K562 (cell line): Measurements from ENCODE around the gene CSF2.

Experiments
- CHD4 ChIP-seq: fragments of 200-600 bp; sonication (generic); IDR thresholded peaks from 3 replicates; pipeline ENCODE4 v1.6.1; 2012; ENCODE audit warnings: low read depth, mild to moderate bottlenecking, mixed read lengths, low read length, inconsistent platforms; ENCODE audit not compliant: insufficient read depth, insufficient replicate concordance, poor library complexity, severe bottlenecking
- CTCF ChIP-seq, 3 experiments: IDR thresholded peaks in 2 of 3; conservative IDR thresholded peaks in 1 of 3; 2 replicates each; pipeline ENCODE4 v1.5.1; 2011 to 2012; ENCODE audit warnings: low read length in 3 of 3, mild to moderate bottlenecking in 3 of 3, control low read depth in 2 of 3, improper control_type of control experiment in 1 of 3, inconsistent platforms in 1 of 3, low read depth in 1 of 3, mixed read lengths in 1 of 3, moderate library complexity in 1 of 3; ENCODE audit not compliant: insufficient read depth in 2 of 3
- POLR2A ChIP-seq: fragments of 450-650 bp; conservative IDR thresholded peaks from 2 replicates; pipeline ENCODE4 v1.6.1; 2016
- TEAD4 ChIP-seq, 2 experiments: sonication (generic) in 1 of 2; formaldehyde crosslinking in 1 of 2; IDR thresholded peaks; 2 replicates each; pipeline versions ENCODE4 v1.6.1 to v1.8.0; 2012 to 2022; ENCODE audit warnings: borderline replicate concordance in 1 of 2, inconsistent platforms in 1 of 2, low read length in 1 of 2, mild to moderate bottlenecking in 1 of 2, missing genetic modification reagents in 1 of 2
- ZFX ChIP-seq: sonication (generic); formaldehyde crosslinking; IDR thresholded peaks from 2 replicates; pipeline ENCODE4 v1.8.0; 2022; ENCODE audit warnings: mild to moderate bottlenecking, missing genetic modification reagents, moderate library complexity

- no peak for TF ChIP-seq CTCF (IDR thresholded peaks at IDR 0.05 in 2 of 3, conservative IDR thresholded peaks at IDR 0.05 in 1 of 3; ENCODE audit: insufficient read depth in 2 of 3, low read depth in 1 of 3, low read length in 3 of 3)
- TF ChIP-seq POLR2A = no peak
- TF ChIP-seq TEAD4 (IDR thresholded peaks at IDR 0.05; ENCODE audit: low read length) = no peak
- TF ChIP-seq TEAD4 (CRISPR knock-in tag; IDR thresholded peaks at IDR 0.05; ENCODE audit: borderline replicate concordance) = no peak
- no peak for TF ChIP-seq CHD4
- no peak for TF ChIP-seq ZFX (CRISPR knock-in tag)
These were observed 1.1 kb upstream of the CSF2 start for GRCh38 chr5:132072528-132072927.
